OCI-LY1 (cell line): ENCODE measurements around the gene TARS1.

Experiments used
- EZH2 ChIP-seq: fragments of 200-600 bp; sonication (generic), shearing (Covaris generic); IDR thresholded peaks from 2 replicates; pipeline ENCODE4 v1.8.0; 2017; ENCODE audit warnings: borderline replicate concordance, mixed run types, mild to moderate bottlenecking, antibody characterized with exemption, low read length, moderate library complexity, mixed read lengths
- TF ChIP-seq, protein P1 (sequence below): fragments of 200-600 bp; sonication (generic), shearing (Covaris generic); IDR thresholded peaks from 2 replicates; pipeline ENCODE4 v1.5.1; 2017; ENCODE audit warnings: mild to moderate bottlenecking, antibody characterized with exemption, low read length, moderate library complexity, mixed read lengths

- TF ChIP-seq, protein P1, sequence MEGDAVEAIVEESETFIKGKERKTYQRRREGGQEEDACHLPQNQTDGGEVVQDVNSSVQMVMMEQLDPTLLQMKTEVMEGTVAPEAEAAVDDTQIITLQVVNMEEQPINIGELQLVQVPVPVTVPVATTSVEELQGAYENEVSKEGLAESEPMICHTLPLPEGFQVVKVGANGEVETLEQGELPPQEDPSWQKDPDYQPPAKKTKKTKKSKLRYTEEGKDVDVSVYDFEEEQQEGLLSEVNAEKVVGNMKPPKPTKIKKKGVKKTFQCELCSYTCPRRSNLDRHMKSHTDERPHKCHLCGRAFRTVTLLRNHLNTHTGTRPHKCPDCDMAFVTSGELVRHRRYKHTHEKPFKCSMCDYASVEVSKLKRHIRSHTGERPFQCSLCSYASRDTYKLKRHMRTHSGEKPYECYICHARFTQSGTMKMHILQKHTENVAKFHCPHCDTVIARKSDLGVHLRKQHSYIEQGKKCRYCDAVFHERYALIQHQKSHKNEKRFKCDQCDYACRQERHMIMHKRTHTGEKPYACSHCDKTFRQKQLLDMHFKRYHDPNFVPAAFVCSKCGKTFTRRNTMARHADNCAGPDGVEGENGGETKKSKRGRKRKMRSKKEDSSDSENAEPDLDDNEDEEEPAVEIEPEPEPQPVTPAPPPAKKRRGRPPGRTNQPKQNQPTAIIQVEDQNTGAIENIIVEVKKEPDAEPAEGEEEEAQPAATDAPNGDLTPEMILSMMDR: no peak
- TF ChIP-seq EZH2: no peak
These were observed 72.9 kb downstream of the TARS1 start for GRCh38 chr5:33513462-33514185.
